Prostate gland (tissue), 2 donors: ENCODE results near the gene TBATA.

Source experiments
- POLR2A ChIP-seq: fragments of 450-650 bp; IDR thresholded peaks from one replicate; pipeline ENCODE4 v1.6.1; 2016; ENCODE audit warnings: antibody characterized with exemption, mild to moderate bottlenecking
- POLR2AphosphoS5 ChIP-seq: sonication (generic); formaldehyde crosslinking; IDR thresholded peaks from one replicate; pipeline ENCODE4 v1.6.1; 2017; ENCODE audit warnings: antibody characterized with exemption
- TF ChIP-seq, protein P1 (sequence below), 4 experiments: fragments of 200-600 bp in 2 of 4; fragments of 450-650 bp in 2 of 4; sonication (generic) in 2 of 4; IDR thresholded peaks; 1 replicate in 3 of 4; 2 replicates in 1 of 4; pipeline ENCODE4 v1.5.1; 2016 to 2019; ENCODE audit warnings: antibody characterized with exemption in 4 of 4, mild to moderate bottlenecking in 2 of 4, moderate library complexity in 2 of 4

DNA sequence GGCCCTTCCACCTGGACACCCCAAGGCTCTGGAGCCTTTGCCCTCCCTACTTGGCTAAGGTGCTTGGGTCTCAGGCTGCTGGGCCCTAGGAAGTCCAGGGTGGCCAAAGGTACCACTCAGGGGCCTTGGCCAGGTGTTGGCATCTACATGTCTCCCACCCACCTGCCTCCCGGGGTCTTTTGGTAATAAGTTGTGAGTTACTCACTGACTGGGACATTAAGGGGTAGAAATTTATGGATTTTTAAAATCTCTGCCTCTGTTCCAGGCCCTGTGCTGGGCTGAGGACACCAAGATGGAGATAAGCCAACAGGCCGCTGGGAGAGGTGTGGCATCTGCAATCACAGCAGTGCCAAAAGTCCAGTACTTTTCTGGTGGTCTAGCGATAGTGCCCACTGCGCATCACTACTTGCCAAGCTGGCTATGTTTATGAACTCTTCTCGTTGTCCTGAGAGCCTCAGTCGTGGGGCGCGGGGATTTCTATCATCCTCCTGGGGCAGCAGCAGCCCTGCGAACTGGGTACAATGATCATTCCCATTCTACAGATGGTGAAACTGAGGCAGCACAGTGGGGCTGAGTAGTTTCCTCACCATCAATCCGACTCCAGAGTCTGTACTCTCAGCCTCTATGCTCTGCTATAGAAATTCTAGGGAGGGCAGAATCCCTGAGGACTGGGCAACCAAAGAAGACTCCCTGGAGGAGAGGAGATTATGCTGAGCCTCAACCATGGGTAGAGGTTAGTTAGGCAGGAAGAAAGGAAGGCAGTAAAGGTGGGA, 36.2 kb downstream of the TBATA start:
- TF ChIP-seq POLR2A (no peak), POLR2AphosphoS5 (no peak)
- TF ChIP-seq, protein P1, sequence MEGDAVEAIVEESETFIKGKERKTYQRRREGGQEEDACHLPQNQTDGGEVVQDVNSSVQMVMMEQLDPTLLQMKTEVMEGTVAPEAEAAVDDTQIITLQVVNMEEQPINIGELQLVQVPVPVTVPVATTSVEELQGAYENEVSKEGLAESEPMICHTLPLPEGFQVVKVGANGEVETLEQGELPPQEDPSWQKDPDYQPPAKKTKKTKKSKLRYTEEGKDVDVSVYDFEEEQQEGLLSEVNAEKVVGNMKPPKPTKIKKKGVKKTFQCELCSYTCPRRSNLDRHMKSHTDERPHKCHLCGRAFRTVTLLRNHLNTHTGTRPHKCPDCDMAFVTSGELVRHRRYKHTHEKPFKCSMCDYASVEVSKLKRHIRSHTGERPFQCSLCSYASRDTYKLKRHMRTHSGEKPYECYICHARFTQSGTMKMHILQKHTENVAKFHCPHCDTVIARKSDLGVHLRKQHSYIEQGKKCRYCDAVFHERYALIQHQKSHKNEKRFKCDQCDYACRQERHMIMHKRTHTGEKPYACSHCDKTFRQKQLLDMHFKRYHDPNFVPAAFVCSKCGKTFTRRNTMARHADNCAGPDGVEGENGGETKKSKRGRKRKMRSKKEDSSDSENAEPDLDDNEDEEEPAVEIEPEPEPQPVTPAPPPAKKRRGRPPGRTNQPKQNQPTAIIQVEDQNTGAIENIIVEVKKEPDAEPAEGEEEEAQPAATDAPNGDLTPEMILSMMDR (IDR thresholded peaks at IDR 0.05): no peak
